ENCODE measurements around the gene TTF2.
A peak's percentile ranks its signal among the peaks of the same experiment; 100 is the strongest.

TTF2 gene

GRCh38 chr1:117121589-117122329 lies 61.6 kb downstream of the TTF2 start, which contains the start of gene TRIM45:
TRIM45 (minus strand) TSS chr1:117121749; CDS start chr1:117121201, 548 bp downstream.
- Histone ChIP-seq H3K4me3 (peak within 1 kb of the TSS; percentile 75 to 76), H3K36me3 (peaks cover 0 to 4% (median 0%) of the 10 kb centered on the region in 3 donors), H3K27ac (peak within 1 kb of the TSS; percentile 73 to 86), H3K4me1 (peaks cover 0 to 15% (median 8%) of the 10 kb centered on the region in 4 donors), H3K9me3 (no peaks in the 10 kb centered on the region), H3K27me3 (no peaks in the 10 kb centered on the region)
- intact Hi-C loops (cut with DNase I; ENCODE audit: low total_unique reads): loop anchor here (2.0 to 5.0 kb wide), 2 partner anchors 61 to 486 kb away; partner anchors contain the start of genes TENT5C and TTF2
- DNase-seq: peak; percentile 98
- TF ChIP-seq CTCF (IDR thresholded peaks at IDR 0.05): peak; percentile 50 to 68

GRCh38 chr1:117122330-117123025 lies 62.4 kb downstream of the TTF2 start:
- intact Hi-C loops (cut with DNase I; ENCODE audit: low total_unique reads): loop anchor here (5.0 kb wide), 1 partner anchor 485 kb away; the partner anchor contains the start of gene TENT5C
- no peak for DNase-seq
- peak overlapping the region; percentile 75 to 76 for H3K4me3 ChIP-seq
- TF ChIP-seq CTCF (IDR thresholded peaks at IDR 0.05): no peak
- H3K27me3 ChIP-seq: no peaks in the 10 kb centered on the region
- no peaks in the 10 kb centered on the region for H3K36me3 ChIP-seq
- H3K27ac ChIP-seq: peak overlapping the region; percentile 73 to 86
- no peaks in the 10 kb centered on the region for H3K9me3 ChIP-seq
- peaks cover 0 to 14% (median 8%) of the 10 kb centered on the region in 4 donors for H3K4me1 ChIP-seq

GRCh38 chr1:117123274-117123673 lies 63.1 kb downstream of the TTF2 start:
- Histone ChIP-seq H3K4me1 (peaks cover 0 to 12% (median 8%) of the 10 kb centered on the region in 4 donors), H3K36me3 (no peaks in the 10 kb centered on the region), H3K9me3 (no peaks in the 10 kb centered on the region), H3K27ac (no peak overlapping the region), H3K27me3 (no peaks in the 10 kb centered on the region), H3K4me3 (no peak overlapping the region)
- DNase-seq: no peak
- intact Hi-C loops (cut with DNase I; ENCODE audit: low total_unique reads): loop anchor here (5.0 kb wide), 1 partner anchor 484 kb away; the partner anchor contains the start of gene TENT5C
- no peak for TF ChIP-seq CTCF (IDR thresholded peaks at IDR 0.05)

- Histone ChIP-seq H3K27ac (no peak overlapping the region), H3K9me3 (no peaks in the 10 kb centered on the region), H3K27me3 (no peaks in the 10 kb centered on the region), H3K4me3 (no peak overlapping the region), H3K4me1 (peaks cover 0 to 12% (median 8%) of the 10 kb centered on the region in 4 donors), H3K36me3 (no peaks in the 10 kb centered on the region)
- no peak for TF ChIP-seq CTCF (IDR thresholded peaks at IDR 0.05)
- no peak for DNase-seq
- intact Hi-C loops (cut with DNase I; ENCODE audit: low total_unique reads): loop anchor here (5.0 kb wide), 1 partner anchor 483 kb away; the partner anchor contains the start of gene TENT5C
These were observed 64.5 kb downstream of the TTF2 start for GRCh38 chr1:117124661-117125060.

GRCh38 chr1:117127795-117128194 lies 67.7 kb downstream of the TTF2 start:
- H3K36me3 ChIP-seq: no peaks in the 10 kb centered on the region
- intact Hi-C loops (cut with DNase I; ENCODE audit: low total_unique reads): loop anchor here (2.0 kb wide), 1 partner anchor 61 kb away; no protein-coding TSS in a partner anchor
- H3K9me3 ChIP-seq: no peaks in the 10 kb centered on the region
- no peaks in the 10 kb centered on the region for H3K4me1 ChIP-seq
- H3K27me3 ChIP-seq: no peaks in the 10 kb centered on the region
- TF ChIP-seq CTCF (IDR thresholded peaks at IDR 0.05): no peak
- H3K27ac ChIP-seq: no peak overlapping the region
- DNase-seq: no peak
- H3K4me3 ChIP-seq: no peak overlapping the region
